ENCODE results near the gene SPTB. TPM values are rescaled to one million over a fixed set of nuclear protein-coding genes. Genes with fewer than 3 reads are reported as not detected.

SPTB gene
- total RNA-seq, 1 experiment from 2014 or later, result 2.3 TPM

- no peak overlapping the region for H3K27ac ChIP-seq (ENCODE audit: low read length)
Measured at GRCh38 chr14:64734990-64735389, 144.7 kb downstream of the SPTB start.

GRCh38 chr14:64733899-64734298 lies 145.8 kb downstream of the SPTB start:
- no TSS peak for BruUV-seq (replicated peaks)
- no peak overlapping the region for H3K4me2 ChIP-seq (ENCODE audit: low read length)
- no peak overlapping the region for H3K4me3 ChIP-seq (ENCODE audit: low read length)
- H3F3A ChIP-seq (ENCODE audit: low read length, unreplicated experiment), result no peaks in the 10 kb centered on the region
- no peaks in the 10 kb centered on the region for H3K27me3 ChIP-seq (ENCODE audit: low read length)
- H3K27ac ChIP-seq (ENCODE audit: low read length), result no peak overlapping the region
- ATAC-seq, result no peak
- POLR2A ChIA-PET (ENCODE audit: unreplicated experiment), result no interaction called here
- H2AFZ ChIP-seq (ENCODE audit: low read length), result no peak overlapping the region
- H3K36me3 ChIP-seq (ENCODE audit: low read depth, low read length), result peaks cover 28% of the 10 kb centered on the region; the same call in 1 of the 2 replicates
- CTCF ChIA-PET, result no interaction called here
- no peak for DNase-seq
- intact Hi-C loops (cut with micrococcal nuclease), result no loop called here
- no peak overlapping the region for H3K9ac ChIP-seq (ENCODE audit: low read length)
- no peaks in the 10 kb centered on the region for H3K9me2 ChIP-seq (replicated peaks; ENCODE audit: low read length)
- H3K79me2 ChIP-seq (ENCODE audit: low read length), result no peaks in the 10 kb centered on the region
- no peaks in the 10 kb centered on the region for H3K9me3 ChIP-seq (ENCODE audit: low read length)
- TF ChIP-seq EZH2phosphoT487 (IDR thresholded peaks at IDR 0.05; ENCODE audit: borderline replicate concordance, low read length), result no peak
- TF ChIP-seq EZH2 (IDR thresholded peaks at IDR 0.05; ENCODE audit: low read length, unreplicated experiment), result no peak
- TF ChIP-seq CTCF (conservative IDR thresholded peaks at IDR 0.05; ENCODE audit: low read depth, low read length), result no peak
- no peaks in the 10 kb centered on the region for H4K20me1 ChIP-seq (ENCODE audit: low read length)
- H3K4me1 ChIP-seq (ENCODE audit: insufficient read depth, low read length), result no peaks in the 10 kb centered on the region

More at GRCh38 chr14:64734990-64735389, 144.7 kb downstream of the SPTB start:
- H3K79me2 ChIP-seq (ENCODE audit: low read length), result no peaks in the 10 kb centered on the region
- H3F3A ChIP-seq (ENCODE audit: low read length, unreplicated experiment), result no peaks in the 10 kb centered on the region
- H2AFZ ChIP-seq (ENCODE audit: low read length), result no peak overlapping the region
- H3K27me3 ChIP-seq (ENCODE audit: low read length), result no peaks in the 10 kb centered on the region
- no peaks in the 10 kb centered on the region for H3K4me1 ChIP-seq (ENCODE audit: insufficient read depth, low read length)
- H3K9me2 ChIP-seq (replicated peaks; ENCODE audit: low read length), result no peaks in the 10 kb centered on the region
- no peak for DNase-seq
- no peaks in the 10 kb centered on the region for H4K20me1 ChIP-seq (ENCODE audit: low read length)
- peaks cover 34% of the 10 kb centered on the region for H3K36me3 ChIP-seq (ENCODE audit: low read depth, low read length)
- ChIA-PET POLR2A (ENCODE audit: unreplicated experiment) (interaction anchor here (0.6 kb wide), 1 partner anchor 31 kb away, joined by 3 read pairs; the partner anchor contains the start of gene PLEKHG3), CTCF (no interaction called here)
- intact Hi-C loops (cut with micrococcal nuclease), result no loop called here
- no TSS peak for BruUV-seq (replicated peaks)
- no peak overlapping the region for H3K4me2 ChIP-seq (ENCODE audit: low read length)
- no peak overlapping the region for H3K4me3 ChIP-seq (ENCODE audit: low read length)
- no peak for TF ChIP-seq CTCF (conservative IDR thresholded peaks at IDR 0.05; ENCODE audit: low read depth, low read length)
- no peak for TF ChIP-seq EZH2phosphoT487 (IDR thresholded peaks at IDR 0.05; ENCODE audit: borderline replicate concordance, low read length)
- no peak for TF ChIP-seq EZH2 (IDR thresholded peaks at IDR 0.05; ENCODE audit: low read length, unreplicated experiment)
- H3K9ac ChIP-seq (ENCODE audit: low read length), result no peak overlapping the region
- no peaks in the 10 kb centered on the region for H3K9me3 ChIP-seq (ENCODE audit: low read length)
- no peak for ATAC-seq

- Histone ChIP-seq H3K4me3 (ENCODE audit: low read length) (no peak overlapping the region), H2AFZ (ENCODE audit: low read length) (no peak overlapping the region), H3K4me1 (ENCODE audit: insufficient read depth, low read length) (no peaks in the 10 kb centered on the region), H3K27me3 (ENCODE audit: low read length) (no peaks in the 10 kb centered on the region), H3K27ac (ENCODE audit: low read length) (no peak overlapping the region), H3K79me2 (ENCODE audit: low read length) (no peaks in the 10 kb centered on the region), H3K9ac (ENCODE audit: low read length) (no peak overlapping the region), H3F3A (ENCODE audit: low read length, unreplicated experiment) (no peaks in the 10 kb centered on the region), H3K4me2 (ENCODE audit: low read length) (no peak overlapping the region), H3K9me3 (ENCODE audit: low read length) (no peaks in the 10 kb centered on the region), H3K36me3 (ENCODE audit: low read depth, low read length) (peaks cover 33% of the 10 kb centered on the region), H3K9me2 (replicated peaks; ENCODE audit: low read length) (no peaks in the 10 kb centered on the region), H4K20me1 (ENCODE audit: low read length) (no peaks in the 10 kb centered on the region)
- no peak for TF ChIP-seq CTCF (conservative IDR thresholded peaks at IDR 0.05; ENCODE audit: low read depth, low read length)
- TF ChIP-seq EZH2 (IDR thresholded peaks at IDR 0.05; ENCODE audit: low read length, unreplicated experiment), result no peak
- TF ChIP-seq EZH2phosphoT487 (IDR thresholded peaks at IDR 0.05; ENCODE audit: borderline replicate concordance, low read length), result no peak
- ATAC-seq, result no peak
- BruUV-seq (replicated peaks), result no TSS peak
- POLR2A ChIA-PET (ENCODE audit: unreplicated experiment), result no interaction called here
- intact Hi-C loops (cut with micrococcal nuclease), result no loop called here
- no peak for DNase-seq
- CTCF ChIA-PET, result no interaction called here
Measured at GRCh38 chr14:64733321-64733720, 146.4 kb downstream of the SPTB start.

All from PC-3 (cell line).